Cerebellar cortex (tissue), 1 donor: ENCODE measurements around the gene TSSC4.
A peak's percentile ranks its signal among the peaks of the same experiment; 100 is the strongest.

Source experiments
- DNase-seq: peaks from one replicate; pipeline ENCODE4 v3.0.0-alpha.2; 2015; ENCODE audit warnings: low spot score

Gene TSSC4

GRCh38 chr11:2386591-2386990, 14.0 kb upstream of the TSSC4 start:
- no peak for DNase-seq

GRCh38 chr11:2387266-2387987, 13.1 kb upstream of the TSSC4 start:
- DNase-seq, result no peak

- DNase-seq, result no peak
These were observed 11.8 kb upstream of the TSSC4 start for GRCh38 chr11:2388431-2389376.

- DNase-seq, result no peak
These were observed 11.0 kb upstream of the TSSC4 start for GRCh38 chr11:2389377-2390026.

GRCh38 chr11:2390091-2390724, 10.3 kb upstream of the TSSC4 start:
- DNase-seq, result no peak

GRCh38 chr11:2390725-2391151, 9.8 kb upstream of the TSSC4 start:
- DNase-seq, result no peak

GRCh38 chr11:2391181-2391975, 9.2 kb upstream of the TSSC4 start:
- DNase-seq, result no peak

- no peak for DNase-seq
These were observed 8.2 kb upstream of the TSSC4 start for GRCh38 chr11:2392241-2392959.

- no peak for DNase-seq
These were observed 7.3 kb upstream of the TSSC4 start for GRCh38 chr11:2393111-2393868.

- DNase-seq, result no peak
These were observed 6.4 kb upstream of the TSSC4 start for GRCh38 chr11:2393941-2394817.

GRCh38 chr11:2394818-2395105, 5.8 kb upstream of the TSSC4 start:
- no peak for DNase-seq

- DNase-seq, result no peak
These were observed 5.3 kb upstream of the TSSC4 start for GRCh38 chr11:2395211-2395730.

- no peak for DNase-seq
These were observed 4.7 kb upstream of the TSSC4 start for GRCh38 chr11:2395856-2396255.

- no peak for DNase-seq
These were observed 4.1 kb upstream of the TSSC4 start for GRCh38 chr11:2396471-2396870.

- no peak for DNase-seq
These were observed 3.5 kb upstream of the TSSC4 start for GRCh38 chr11:2397005-2397404.

- no peak for DNase-seq
These were observed 1.7 kb upstream of the TSSC4 start for GRCh38 chr11:2398664-2399355.

- peak; percentile 40 for DNase-seq
These were observed 972 bp upstream of the TSSC4 start for GRCh38 chr11:2399488-2400068.
